Glomerular visceral epithelial cell (primary cell): Measurements from ENCODE around the gene RTCA.
"Not testable (repeated sequence)": the region's sequence is repeated elsewhere in the genome, so short reads cannot be mapped to it uniquely, and the experiment has no call there.

ENCODE experiments used
- DNase-seq: peaks from one replicate; pipeline ENCODE4 v3.0.0-alpha.2; 2016; ENCODE audit errors: extremely low spot score

RTCA gene

GRCh38 chr1:100306735-100307313, 40.8 kb downstream of the RTCA start:
- no peak for DNase-seq

DNA sequence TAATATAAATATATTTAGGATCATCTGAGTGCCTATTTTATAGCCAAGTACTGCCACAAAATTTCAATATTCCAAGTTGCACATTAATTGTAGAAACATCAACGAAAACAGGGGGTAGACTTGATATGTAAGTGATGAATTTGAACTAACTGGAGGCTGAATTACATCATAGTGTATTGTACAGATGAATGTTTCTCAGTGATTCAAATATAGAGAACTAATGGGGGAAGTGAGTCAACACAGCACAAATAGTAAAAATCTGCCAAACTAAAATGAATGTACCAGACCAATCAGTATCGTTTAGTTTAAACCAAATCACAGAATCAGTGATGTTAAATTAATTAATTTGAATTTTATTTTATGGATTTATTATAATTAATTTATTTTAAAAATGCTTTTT, 42.8 kb downstream of the RTCA start:
- DNase-seq: no peak

DNA sequence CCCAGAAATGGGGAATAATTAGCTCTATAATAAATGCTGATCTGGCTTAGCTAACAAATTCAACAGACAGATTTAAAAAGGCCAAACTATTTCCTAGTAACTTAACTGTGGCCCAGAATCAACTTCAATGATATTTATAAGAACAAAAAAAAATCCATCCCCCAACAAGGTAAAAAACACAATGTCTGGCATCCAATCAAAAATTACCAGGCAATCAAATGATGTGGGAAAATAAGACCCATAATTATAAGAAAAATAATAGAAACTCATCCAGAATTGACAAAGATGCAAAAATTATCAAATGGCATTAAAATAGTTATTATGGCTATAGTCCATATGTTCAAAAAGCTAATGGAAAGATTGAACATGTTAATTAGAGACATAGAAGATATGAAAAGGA, 43.8 kb downstream of the RTCA start:
- no peak for DNase-seq

- DNase-seq: no peak
Measured at GRCh38 chr1:100313382-100313781, 47.4 kb downstream of the RTCA start.

DNA sequence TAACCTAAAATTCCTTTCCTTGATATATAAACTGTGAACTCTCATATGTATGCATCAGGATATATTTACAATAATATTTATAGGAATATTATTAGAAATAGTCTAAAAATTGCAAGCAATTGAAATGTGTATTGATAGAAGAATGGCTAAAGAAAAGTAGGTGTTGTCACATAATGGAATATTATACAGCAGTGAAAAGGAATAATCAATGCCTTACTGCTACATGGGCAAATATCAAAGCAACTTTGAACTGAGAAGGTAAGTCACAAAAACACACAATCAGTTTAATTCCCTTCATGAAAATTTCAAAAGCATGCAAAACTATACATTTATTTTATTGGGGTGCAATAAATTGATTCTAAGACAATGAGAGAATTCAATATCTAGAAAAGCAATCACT, 50.6 kb downstream of the RTCA start:
- DNase-seq: no peak

- no peak for DNase-seq
Measured at GRCh38 chr1:100320311-100321099, 54.5 kb downstream of the RTCA start.

DNA sequence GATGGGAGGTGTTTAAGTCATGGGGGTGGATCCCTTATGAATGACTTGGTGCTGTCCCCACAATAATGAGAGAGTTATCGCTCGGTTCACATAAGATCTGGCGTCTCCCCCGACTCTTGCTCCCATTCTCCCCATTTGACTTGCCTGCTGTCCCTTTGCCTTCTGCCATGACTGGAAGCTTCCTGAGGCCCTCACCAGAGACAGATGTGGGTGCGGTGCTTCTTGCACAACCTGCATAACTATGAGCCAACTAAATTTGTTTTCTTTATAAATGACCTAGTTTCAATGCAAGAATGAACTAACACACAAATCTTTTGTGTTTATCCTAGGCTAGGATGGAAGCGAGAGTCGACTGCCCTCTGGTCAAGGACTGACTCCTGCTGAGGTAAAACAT, 55.1 kb downstream of the RTCA start:
- DNase-seq: no peak

- DNase-seq: no peak
Measured at GRCh38 chr1:100321506-100321905, 55.5 kb downstream of the RTCA start.

- DNase-seq: peak; percentile 15
Measured at GRCh38 chr1:100322436-100323211, 56.6 kb downstream of the RTCA start.

GRCh38 chr1:100323419-100324106, 57.5 kb downstream of the RTCA start:
- DNase-seq: no peak

GRCh38 chr1:100325415-100326324, 59.7 kb downstream of the RTCA start:
- no peak for DNase-seq

- not testable (repeated sequence) for DNase-seq
Measured at GRCh38 chr1:100326325-100326670, 60.3 kb downstream of the RTCA start.

DNA sequence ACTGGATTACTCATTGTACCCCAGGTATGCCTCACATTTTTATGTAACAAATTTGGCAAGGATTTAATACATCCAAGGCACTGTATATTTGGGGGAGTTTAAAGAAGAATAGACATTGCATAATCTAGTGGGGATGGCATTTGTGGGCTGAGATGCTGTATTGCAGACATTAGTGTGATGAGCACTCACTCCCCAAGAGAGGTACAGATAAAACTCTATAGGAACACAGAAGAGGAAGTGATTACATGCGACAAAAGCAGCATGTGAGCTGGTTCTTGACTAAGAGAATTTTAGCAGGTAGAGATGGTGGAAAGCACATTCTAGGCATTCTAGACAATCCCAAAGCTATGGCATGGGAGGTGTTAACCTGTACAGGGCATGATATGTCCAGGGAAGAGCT, 62.1 kb downstream of the RTCA start:
- DNase-seq: no peak

DNA sequence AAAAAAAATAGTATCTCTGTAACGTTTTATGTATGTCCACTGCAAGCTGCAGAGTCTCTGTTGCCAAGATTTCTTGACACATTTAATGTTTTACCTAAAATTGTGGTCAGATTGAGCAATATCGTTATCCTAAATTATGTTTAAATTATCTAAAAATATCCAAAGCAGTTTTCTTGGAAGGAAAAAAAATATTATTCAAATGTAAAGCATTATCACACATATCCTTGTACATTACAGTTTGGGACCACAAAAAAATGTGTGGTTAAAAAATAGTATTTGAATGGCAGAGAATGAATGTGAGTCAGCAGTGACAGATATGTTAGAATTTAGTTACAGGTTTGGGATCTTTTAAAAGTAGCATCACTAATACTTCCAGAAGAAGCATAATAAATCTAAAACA, 65.1 kb downstream of the RTCA start:
- not testable (repeated sequence) for DNase-seq

DNA sequence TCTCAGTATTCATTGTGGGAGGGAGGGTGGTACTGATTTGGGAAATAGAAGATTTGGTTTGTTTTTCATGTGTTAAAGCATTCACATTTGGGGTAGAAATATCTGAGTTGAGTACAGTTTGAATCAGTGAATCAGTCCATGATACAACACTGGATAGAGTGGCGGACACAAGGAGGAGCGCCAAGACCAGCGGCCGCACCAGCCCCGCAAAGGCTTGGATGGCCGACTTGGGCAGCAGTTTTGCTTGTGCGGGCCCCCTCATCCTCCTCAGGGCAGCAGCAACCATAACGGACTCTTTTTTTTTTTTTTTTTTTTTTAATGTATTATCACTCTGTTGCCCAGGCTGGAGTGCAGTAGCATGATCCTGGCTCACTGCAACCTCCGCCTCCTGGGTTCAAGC, 66.3 kb downstream of the RTCA start:
- DNase-seq: no peak

DNA sequence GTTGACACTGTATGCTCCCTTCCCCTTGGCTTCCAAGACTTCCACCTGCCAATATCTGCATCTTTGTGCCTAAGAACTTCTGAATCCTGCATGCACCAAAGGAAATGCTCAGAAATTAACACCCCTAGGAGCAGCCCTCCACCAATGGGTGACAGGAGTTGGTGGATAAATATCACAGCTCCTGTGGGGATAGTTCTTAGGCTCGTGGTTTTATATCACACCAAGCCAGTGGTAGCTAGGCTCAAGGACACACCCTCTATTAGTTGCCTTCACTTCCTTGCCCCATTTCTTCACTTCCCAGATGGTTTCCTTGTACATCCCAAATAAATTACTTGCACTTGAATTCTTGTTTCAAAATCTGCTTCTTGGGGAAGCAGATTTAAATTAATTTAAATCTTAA, 69.4 kb downstream of the RTCA start:
- no peak for DNase-seq

GRCh38 chr1:100337878-100338277, 71.9 kb downstream of the RTCA start:
- DNase-seq: not testable (repeated sequence)

DNA sequence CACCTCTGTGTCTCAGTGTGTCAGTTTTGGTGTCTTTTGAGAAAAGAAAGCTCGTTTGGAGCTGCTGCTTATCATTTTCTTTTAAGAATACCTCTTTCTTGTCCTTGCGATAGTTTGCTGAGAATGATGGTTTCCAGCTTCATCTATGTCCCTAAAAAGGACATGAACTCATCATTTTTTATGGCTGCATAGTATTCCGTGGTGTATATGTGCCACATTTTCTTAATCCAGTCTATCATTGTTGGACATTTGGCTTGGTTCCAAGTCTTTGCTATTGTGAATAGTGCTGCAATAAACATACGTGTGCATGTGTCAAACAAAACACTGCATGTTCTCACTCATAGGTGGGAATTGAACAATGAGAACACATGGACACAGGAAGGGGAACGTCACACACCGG, 73.7 kb downstream of the RTCA start:
- not testable (repeated sequence) for DNase-seq

GRCh38 chr1:100340494-100340893, 74.5 kb downstream of the RTCA start:
- no peak for DNase-seq

DNA sequence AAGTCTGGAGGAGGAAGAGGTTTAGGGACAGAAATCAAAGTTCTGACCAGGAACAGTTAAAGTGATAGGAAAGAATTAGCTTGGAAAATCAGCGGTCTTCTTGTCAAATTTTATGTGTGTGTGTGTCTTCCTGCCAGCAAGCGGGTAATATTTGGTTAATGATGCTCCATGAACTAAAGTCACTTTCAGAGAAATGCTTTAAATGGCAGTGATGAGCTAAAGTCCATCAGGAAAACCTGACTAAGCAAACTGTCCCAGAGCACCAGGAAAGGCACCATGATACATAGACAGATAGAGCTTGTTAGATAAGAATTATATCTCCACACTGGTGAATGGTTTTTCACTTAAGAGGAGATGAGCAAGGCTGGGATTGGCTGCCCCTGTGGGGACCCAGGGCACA, 76.3 kb downstream of the RTCA start:
- DNase-seq: no peak
